HG02943 (cell line): Measurements from ENCODE around the gene KRTAP4-7.
"Not testable (repeated sequence)": the region's sequence is repeated elsewhere in the genome, so short reads cannot be mapped to it uniquely, and the experiment has no call there.

ENCODE experiments used
- ATAC-seq: cut with Tn5 transposase; IDR thresholded peaks from one replicate; pipeline ENCODE4 v1.9.1; 2021; ENCODE audit warnings: mild to moderate bottlenecking, low read depth, moderate library complexity; ENCODE audit not compliant: unreplicated experiment

KRTAP4-7 gene

GRCh38 chr17:41065016-41065689 is 18.8 kb upstream of the KRTAP4-7 start:
- not testable (repeated sequence) for ATAC-seq

DNA sequence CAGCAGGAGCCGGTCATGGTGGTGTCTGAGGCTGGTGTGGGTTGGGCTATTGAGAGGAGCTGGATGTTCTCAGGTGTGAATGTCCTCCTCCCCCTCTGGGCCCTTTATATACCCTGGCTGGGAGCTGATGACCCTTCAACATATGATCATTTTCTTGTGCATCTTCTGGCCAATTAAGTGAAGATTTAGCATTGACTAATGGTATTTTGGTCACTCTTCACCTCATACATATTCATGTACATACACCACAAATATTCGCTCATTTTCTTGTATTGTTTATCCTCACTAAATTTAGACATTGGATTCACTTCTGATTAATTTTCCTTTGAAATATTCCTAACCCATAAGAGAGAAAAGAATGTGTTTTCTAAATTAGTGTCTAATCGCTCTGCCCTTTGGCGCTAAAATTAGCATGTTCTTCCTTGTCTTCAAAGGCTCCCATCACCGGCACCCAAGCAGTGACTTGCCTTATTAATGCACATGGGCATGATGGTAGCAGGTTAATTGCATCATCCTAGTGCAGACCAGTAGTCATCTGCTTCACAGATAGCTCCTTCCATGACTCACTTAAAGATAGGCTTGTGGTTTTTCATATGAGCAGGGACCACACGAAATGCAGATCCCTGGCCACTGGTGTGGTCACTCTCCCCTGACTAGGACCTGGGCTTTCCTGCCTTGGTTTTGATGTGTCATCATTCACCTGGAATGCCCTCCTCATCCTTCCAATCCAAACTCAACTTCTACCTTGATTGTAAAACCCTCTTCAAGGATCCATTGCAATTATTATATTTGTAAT is 17.9 kb upstream of the KRTAP4-7 start, which contains the start of gene KRTAP2-4:
Gene KRTAP2-4, minus strand, starts transcription at position 51 of the 796 bp plus-strand sequence. Its CDS starts 34 bp downstream, at position 17.
- ATAC-seq, result no peak

DNA sequence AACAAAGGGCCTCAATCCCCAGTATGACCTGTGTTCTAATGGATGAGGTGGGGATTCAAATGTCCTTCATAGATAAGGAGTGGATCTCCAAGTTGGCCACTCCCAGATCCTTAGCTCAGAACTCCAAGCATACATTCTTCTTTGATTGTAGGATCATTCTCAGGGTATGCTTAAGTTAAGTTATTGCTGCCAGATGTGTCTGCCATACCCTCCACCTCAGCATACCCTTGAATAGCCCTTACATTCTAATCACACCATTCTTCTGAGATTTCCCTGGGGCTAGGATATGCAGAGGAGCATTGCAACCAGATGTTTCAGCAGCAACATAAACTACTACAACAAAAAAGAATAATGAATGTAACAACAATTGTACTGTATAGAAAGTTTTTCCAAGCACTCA is 16.7 kb upstream of the KRTAP4-7 start:
- no peak for ATAC-seq

GRCh38 chr17:41069031-41069430 is 14.9 kb upstream of the KRTAP4-7 start:
- no peak for ATAC-seq

- no peak for ATAC-seq
Observed at GRCh38 chr17:41071606-41072360, 12.2 kb upstream of the KRTAP4-7 start.

- ATAC-seq, result no peak
Observed at GRCh38 chr17:41073676-41074075, 10.3 kb upstream of the KRTAP4-7 start.

DNA sequence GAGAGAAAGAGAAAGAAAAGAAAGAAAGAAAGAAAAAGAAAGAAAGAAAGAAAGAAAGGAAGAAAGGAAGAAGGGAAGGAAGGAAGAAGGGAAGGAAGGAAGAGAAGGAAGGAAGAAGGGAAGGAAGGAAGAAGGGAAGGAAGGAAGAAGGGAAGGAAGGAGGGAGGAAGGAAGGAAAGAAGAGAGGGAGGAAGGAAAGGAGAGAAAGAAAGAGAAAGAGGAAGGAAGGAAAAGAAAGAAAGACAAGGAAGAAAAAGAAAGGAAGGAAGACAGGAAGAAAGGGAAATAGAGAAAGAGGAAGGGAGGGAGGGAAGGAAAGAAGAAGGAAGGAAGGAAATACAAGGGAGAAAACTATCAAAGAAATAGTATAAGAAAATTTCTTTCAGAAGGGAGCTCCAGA is 7.2 kb upstream of the KRTAP4-7 start:
- ATAC-seq, result no peak

GRCh38 chr17:41082626-41083025 is 1.3 kb upstream of the KRTAP4-7 start:
- no peak for ATAC-seq

- ATAC-seq, result not testable (repeated sequence)
Observed at GRCh38 chr17:41083427-41083826, 523 bp upstream of the KRTAP4-7 start.

GRCh38 chr17:41088760-41089352 is 4.9 kb downstream of the KRTAP4-7 start:
- ATAC-seq, result not testable (repeated sequence)

- ATAC-seq, result no peak
Observed at GRCh38 chr17:41096055-41096454, 12.1 kb downstream of the KRTAP4-7 start.

GRCh38 chr17:41098042-41098441 is 14.1 kb downstream of the KRTAP4-7 start, which contains the start of gene KRTAP4-8:
Gene KRTAP4-8, minus strand, starts transcription at chr17:41098142. Its CDS starts 58 bp downstream, at chr17:41098084.
- ATAC-seq, result no peak

GRCh38 chr17:41098481-41098880 is 14.5 kb downstream of the KRTAP4-7 start:
- ATAC-seq, result no peak

DNA sequence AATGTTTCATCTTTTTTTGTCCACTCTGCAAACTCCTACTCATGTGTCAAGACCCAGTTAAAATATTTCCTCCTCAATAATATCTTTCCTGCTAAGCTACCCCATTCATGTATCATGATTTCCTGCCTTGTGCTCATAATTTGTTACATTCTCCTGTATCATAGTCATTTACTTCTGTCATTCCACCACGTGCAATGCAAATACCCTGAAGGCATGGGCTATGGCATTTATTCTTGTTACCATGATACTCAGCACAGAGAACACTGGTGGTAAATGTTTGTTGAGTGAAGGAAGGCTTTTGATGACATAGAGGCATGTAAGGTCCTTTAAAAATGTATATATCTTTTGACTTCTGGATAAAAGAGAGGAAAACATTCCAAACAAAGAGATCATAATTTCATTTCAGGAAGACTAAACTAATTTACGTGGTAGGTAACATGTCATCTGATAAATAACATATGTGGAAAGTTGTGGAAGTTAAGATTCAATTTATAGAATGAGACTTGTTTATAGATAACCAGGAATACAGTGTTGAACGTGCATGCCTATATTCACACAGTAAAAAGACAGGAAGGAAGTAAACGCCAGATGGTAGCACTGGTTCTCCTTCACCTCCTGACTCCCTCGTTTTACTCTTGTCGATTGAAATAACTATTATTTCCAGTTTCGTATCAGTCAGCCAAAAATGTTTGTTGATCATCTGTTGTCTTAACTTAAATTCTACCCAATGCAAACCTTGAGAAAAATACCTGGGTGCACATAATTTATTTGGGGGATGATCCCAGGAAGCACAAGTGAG is 15.9 kb downstream of the KRTAP4-7 start:
- not testable (repeated sequence) for ATAC-seq

- no peak for ATAC-seq
Observed at GRCh38 chr17:41101586-41102259, 17.8 kb downstream of the KRTAP4-7 start, which contains the start of gene KRTAP4-16. Gene KRTAP4-16, minus strand, starts transcription at chr17:41102209. Its CDS starts 0 bp downstream, at chr17:41102209.

DNA sequence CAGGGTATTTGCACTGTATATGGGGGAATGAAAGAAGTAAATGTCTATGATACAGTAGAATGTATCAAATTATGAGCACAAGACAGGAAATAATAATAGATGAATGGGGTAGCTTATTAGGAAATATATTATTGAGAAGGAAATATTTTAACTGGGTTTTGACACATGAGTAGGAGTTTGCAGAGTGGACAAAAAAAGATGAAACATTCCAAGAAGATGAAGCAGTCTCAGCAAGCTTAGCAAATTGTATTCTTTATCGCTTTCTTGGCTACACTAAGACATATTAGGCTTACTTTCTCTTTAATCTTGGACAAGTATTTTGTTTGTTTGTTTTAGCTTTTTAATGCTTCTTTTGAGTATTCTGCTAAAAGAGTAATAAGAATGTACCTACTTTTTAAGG is 19.9 kb downstream of the KRTAP4-7 start:
- ATAC-seq, result no peak

- ATAC-seq, result not testable (repeated sequence)
Observed at GRCh38 chr17:41104386-41105038, 20.6 kb downstream of the KRTAP4-7 start.

- ATAC-seq, result not testable (repeated sequence)
Observed at GRCh38 chr17:41105347-41105746, 21.4 kb downstream of the KRTAP4-7 start, which contains the start of gene KRTAP4-9. Gene KRTAP4-9, plus strand, starts transcription at chr17:41105389. Its CDS starts 0 bp downstream, at chr17:41105389.
